ENCODE data around the gene BEND7. TPM values are rescaled to one million over a fixed set of nuclear protein-coding genes. Genes with fewer than 3 reads are reported as not detected.

BEND7 gene
- total and polyA plus RNA-seq, 2 of the 4 experiments (the other 2 are of a cell fraction) = 2.3 to 3.5 TPM

GRCh38 chr10:13402021-13402420 is 126.8 kb downstream of the BEND7 start:
- no peak overlapping the region for H3K14ac ChIP-seq (replicated peaks; ENCODE audit: low read depth, low read length)
- ATAC-seq (ENCODE audit: low read depth) (no peak), DNase-seq (no peak)
- in situ Hi-C loops (cut with MboI; ENCODE audit: low sequenced_read_pairs) = no loop called here
- H2BK120ac ChIP-seq (ENCODE audit: low read depth, low read length) = no peak overlapping the region
- no peak overlapping the region for H2BK15ac ChIP-seq (ENCODE audit: low read depth, low read length)
- H3K4ac ChIP-seq (ENCODE audit: low read depth, low read length) = no peak overlapping the region
- intact Hi-C loops (cut with micrococcal nuclease) = no loop called here
- no peaks in the 10 kb centered on the region for H3K4me1 ChIP-seq (ENCODE audit: control insufficient read depth, insufficient read depth, low read length)
- H3K79me1 ChIP-seq (ENCODE audit: low read depth in 1 of 2, low read length in 2 of 2) = no peaks in the 10 kb centered on the region
- no peak overlapping the region for H3K27ac ChIP-seq (ENCODE audit: insufficient read depth, low read length)
- no peaks in the 10 kb centered on the region for H3K36me3 ChIP-seq (ENCODE audit: control insufficient read depth, insufficient read depth, low read length)
- no peaks in the 10 kb centered on the region for H4K20me1 ChIP-seq (ENCODE audit: insufficient read depth, low read length)
- dilution Hi-C loops (cut with HindIII; ENCODE audit: low sequenced_read_pairs, unreplicated experiment) = no loop called here
- no TSS peak for BruUV-seq (replicated peaks)
- no peak overlapping the region for H2AK9ac ChIP-seq (replicated peaks; ENCODE audit: low read depth, low read length, poor library complexity)
- H3K9me1 ChIP-seq (ENCODE audit: insufficient read depth, low read length) = no peaks in the 10 kb centered on the region
- H4K8ac ChIP-seq (ENCODE audit: low read depth in 2 of 2, low read length in 2 of 2) = no peak overlapping the region
- H2AFZ ChIP-seq (replicated peaks; ENCODE audit: low read length, poor library complexity) = no peak overlapping the region
- H4K91ac ChIP-seq (ENCODE audit: insufficient read depth, low read depth, low read length) = no peak overlapping the region
- no peak overlapping the region for H3K23ac ChIP-seq (ENCODE audit: low read depth, low read length)
- no peak overlapping the region for H2AK5ac ChIP-seq (ENCODE audit: low read depth, low read length)
- no peak overlapping the region for H3K9ac ChIP-seq (ENCODE audit: low read depth, low read length)
- CTCF ChIA-PET = no interaction called here
- no peak overlapping the region for H2BK20ac ChIP-seq (ENCODE audit: low read depth, low read length)
- no peak overlapping the region for H3K18ac ChIP-seq (ENCODE audit: low read depth, low read length)
- no peak overlapping the region for H3K4me2 ChIP-seq (ENCODE audit: low read depth, low read length)
- TF ChIP-seq RAD21 (IDR thresholded peaks at IDR 0.05; ENCODE audit: low read length) = no peak
- no peak for TF ChIP-seq FOS (IDR thresholded peaks at IDR 0.05; ENCODE audit: low read depth, low read length)
- TF ChIP-seq RFX5 (IDR thresholded peaks at IDR 0.05; ENCODE audit: low read depth, low read length) = no peak
- TF ChIP-seq MXI1 (IDR thresholded peaks at IDR 0.05; ENCODE audit: borderline replicate concordance, low read depth, low read length) = no peak
- TF ChIP-seq SMC3 (IDR thresholded peaks at IDR 0.05; ENCODE audit: low read depth, low read length) = no peak
- TF ChIP-seq USF2 (IDR thresholded peaks at IDR 0.05; ENCODE audit: low read depth, low read length) = no peak
- TF ChIP-seq CHD1 (IDR thresholded peaks at IDR 0.05; ENCODE audit: low read depth, low read length) = no peak
- no peak for TF ChIP-seq CEBPB (IDR thresholded peaks at IDR 0.05; ENCODE audit: low read depth, low read length)
- TF ChIP-seq MAZ (IDR thresholded peaks at IDR 0.05; ENCODE audit: borderline replicate concordance, low read depth, low read length) = no peak
- no peak for TF ChIP-seq CTCF (conservative IDR thresholded peaks at IDR 0.05; ENCODE audit: low read depth, low read length)
- TF ChIP-seq NFE2L2 (IDR thresholded peaks at IDR 0.05; ENCODE audit: low read depth, low read length) = no peak
- no peak for TF ChIP-seq MAFK (IDR thresholded peaks at IDR 0.05; ENCODE audit: low read depth, low read length)
- TF ChIP-seq RCOR1 (IDR thresholded peaks at IDR 0.05; ENCODE audit: insufficient replicate concordance, low read length) = no peak
- TF ChIP-seq POLR2A (IDR thresholded peaks at IDR 0.05; ENCODE audit: low read depth, low read length) = no peak
- H3K27me3 ChIP-seq (ENCODE audit: control insufficient read depth, insufficient read depth, low read length) = peaks cover 11% of the 10 kb centered on the region
- H3K4me3 ChIP-seq (ENCODE audit: insufficient read depth, low read depth, low read length) = no peak overlapping the region
- H4K5ac ChIP-seq (ENCODE audit: low read depth, low read length) = no peak overlapping the region
- H2BK5ac ChIP-seq (ENCODE audit: low read depth, low read length, poor library complexity, severe bottlenecking) = no peak overlapping the region
- POLR2A ChIA-PET (ENCODE audit: unreplicated experiment) = no interaction called here
- no peak overlapping the region for H3K56ac ChIP-seq (ENCODE audit: extremely low read depth, insufficient read depth, low read length)
- H3K9me3 ChIP-seq (ENCODE audit: control insufficient read depth, insufficient read depth, low read length) = 0 out of 2 replicates have a peak, but pooled peaks cover 2% of the 10 kb centered on the region
- WGBS, 2 experiments (ENCODE audit: extremely low coverage in 2 of 2, insufficient read length in 1 of 2) = 46% methylated on average over 5 of the region's 8 CpGs; no CpG with 5 or more reads in 1 of the 2 experiments

Data from IMR-90 (cell line).